Frontal cortex (tissue), 4 donors: ENCODE data around the gene SNRPB. TPM values are rescaled to one million over a fixed set of nuclear protein-coding genes. Genes with fewer than 3 reads are reported as not detected.

Experiments
- DNase-seq, 2 donors: peaks; one replicate each; pipeline ENCODE4 v3.0.0; 2012; ENCODE audit warnings: low spot score in 2 of 2
- FAIRE-seq: peaks from 2 replicates; lab custom pipeline; 2012; peaks lifted over from hg19 to GRCh38; lab: Jason Lieb, UNC
- small RNA-seq: library from RNA; depleted of rRNA; stranded (forward); fragments of <200 nt; gene quantifications from one replicate; pipeline ENCODE3, GENCODE V24; 2014
- total RNA-seq: library from RNA; depleted of rRNA; stranded (reverse); fragments of >200 nt; gene quantifications from one replicate; pipeline ENCODE4 v1.2.3, GENCODE V29; 2014
- donor health status: control.
- donor health status: control.
- donor health status: control.

SNRPB gene
- total RNA-seq, 1 donor from 2014 or later = 59.1 TPM

DNA sequence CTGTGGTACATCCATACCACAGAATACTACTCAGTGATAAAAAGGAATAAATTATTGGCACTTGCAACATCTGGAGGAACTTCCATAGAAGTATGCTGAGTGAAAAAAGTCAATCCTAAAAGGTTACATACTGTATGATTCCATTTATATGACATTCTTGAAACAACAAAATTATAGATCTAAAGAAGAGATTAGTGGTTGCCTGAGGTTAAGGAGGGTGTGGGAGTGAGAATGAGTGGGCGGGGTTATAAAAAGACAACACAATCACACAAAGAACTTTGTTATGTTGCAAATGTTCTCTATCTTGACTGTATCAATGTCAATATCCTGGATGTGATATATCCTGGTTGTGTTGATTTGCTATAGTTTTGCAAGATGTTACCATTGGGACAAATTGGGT is 21.2 kb downstream of the SNRPB start:
- DNase-seq (no peak), FAIRE-seq (no peak)

DNA sequence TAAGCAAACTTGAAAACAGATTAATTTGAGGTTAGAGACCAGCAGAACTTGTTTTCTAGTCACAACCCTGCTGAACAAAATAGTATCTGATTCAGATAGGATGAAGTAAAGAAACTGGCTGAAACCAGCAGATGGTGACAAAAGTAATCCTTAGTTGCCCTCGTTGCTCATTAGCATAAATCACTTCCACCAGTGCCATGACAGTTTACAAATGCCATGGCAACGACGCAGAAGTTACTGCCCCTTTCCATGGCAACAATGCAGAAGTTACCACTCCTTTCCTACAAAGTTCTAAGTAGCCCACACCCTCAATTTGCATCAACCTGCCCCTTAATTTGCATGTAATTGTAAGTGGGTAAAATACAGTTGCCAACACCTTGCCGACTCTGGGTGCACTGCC is 23.7 kb downstream of the SNRPB start:
- no peak for DNase-seq
- FAIRE-seq = no peak

DNA sequence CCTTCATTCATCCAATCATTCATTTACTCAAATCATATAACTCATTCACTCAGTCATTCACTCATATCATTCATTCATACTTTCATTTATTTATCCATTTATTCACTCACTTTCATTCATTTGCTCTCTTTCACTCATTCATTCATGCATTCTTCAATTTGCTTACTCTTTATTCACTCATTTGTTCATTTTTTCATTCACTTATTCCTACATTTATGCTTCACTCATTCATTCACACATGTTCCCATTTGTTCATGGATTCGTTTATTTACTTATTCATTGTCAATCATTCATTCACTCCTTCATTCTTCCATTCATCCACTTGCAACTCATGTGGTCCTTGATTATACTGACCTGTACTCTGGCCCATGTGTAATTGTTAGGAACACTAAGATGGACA is 39.4 kb downstream of the SNRPB start:
- DNase-seq (no peak), FAIRE-seq (no peak)

DNA sequence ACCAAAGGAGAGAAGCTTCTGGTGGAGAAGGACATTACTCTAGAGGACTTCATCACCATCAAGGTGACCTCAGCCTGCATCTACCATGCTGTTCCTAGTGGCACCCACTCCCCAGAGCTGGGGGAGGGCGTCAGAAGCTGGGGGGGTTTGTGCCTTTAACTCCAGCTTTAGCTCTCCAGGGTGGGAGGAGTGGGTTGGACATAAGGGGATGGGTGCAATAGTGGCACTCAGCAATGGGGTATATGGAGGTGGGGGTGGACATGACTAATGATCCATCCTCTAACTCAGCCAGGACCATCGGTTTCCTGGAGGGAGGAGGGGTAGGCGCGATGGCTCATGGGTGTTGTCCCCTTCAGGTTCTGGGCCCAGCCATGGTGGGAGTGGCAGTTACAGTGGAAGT is 40.1 kb downstream of the SNRPB start:
- no peak for DNase-seq
- FAIRE-seq = no peak

DNA sequence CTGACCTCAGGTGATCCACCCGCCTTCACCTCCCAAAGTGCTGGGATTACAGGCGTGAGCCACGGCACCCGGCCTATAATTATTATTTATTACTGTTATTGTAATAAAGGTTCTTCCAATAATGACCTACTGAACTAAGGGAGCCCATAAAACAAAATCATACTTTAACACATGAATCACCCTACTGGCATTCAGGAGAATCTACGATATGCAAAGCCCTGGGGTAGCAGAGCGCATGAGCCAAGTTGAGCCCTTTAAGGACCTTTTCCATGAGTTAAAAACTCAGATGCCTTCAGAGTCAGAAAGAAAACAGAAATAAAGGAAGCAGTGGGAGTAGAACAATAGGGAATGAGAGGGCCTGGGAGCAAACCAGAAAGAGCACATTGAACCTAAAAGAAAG is 41.5 kb downstream of the SNRPB start:
- FAIRE-seq (no peak), DNase-seq (no peak)

DNA sequence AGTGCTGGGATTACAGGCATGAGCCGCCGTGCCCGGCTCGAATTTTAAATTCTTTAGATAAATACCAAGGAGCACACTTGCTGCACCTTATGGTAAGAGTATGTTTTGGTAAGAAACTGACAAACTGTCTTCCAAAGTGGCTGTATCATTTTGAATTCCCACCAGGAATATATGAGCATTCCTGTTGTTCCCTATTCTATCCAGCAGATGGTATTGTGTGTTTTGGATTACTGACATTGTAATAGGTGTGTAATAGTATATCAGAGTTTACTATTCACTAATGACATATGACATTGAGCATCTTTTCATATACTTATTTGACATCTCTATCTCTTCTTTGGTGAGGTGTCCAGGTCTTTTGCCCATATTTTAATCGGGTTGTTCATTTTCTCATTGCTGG is 49.3 kb downstream of the SNRPB start:
- no peak for FAIRE-seq
- DNase-seq = no peak

DNA sequence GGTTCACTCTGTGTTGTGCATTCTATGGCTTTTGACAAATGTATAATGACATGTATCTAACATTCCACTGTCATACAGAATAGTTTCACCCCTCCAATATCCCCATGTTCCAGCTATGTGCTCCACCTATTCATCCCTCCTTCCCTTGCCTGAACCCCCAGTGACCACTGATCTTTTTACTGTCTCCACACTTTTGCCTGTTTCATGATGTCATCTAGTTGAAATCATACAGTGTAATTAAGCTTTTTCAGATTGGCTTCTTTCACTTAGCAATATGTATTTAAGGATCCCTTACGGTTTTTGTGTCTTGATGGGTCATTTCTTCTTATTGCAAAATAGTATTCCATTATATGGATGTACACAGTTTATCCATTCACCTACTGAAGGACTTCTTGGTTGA is 50.1 kb downstream of the SNRPB start:
- FAIRE-seq = no peak
- no peak for DNase-seq

DNA sequence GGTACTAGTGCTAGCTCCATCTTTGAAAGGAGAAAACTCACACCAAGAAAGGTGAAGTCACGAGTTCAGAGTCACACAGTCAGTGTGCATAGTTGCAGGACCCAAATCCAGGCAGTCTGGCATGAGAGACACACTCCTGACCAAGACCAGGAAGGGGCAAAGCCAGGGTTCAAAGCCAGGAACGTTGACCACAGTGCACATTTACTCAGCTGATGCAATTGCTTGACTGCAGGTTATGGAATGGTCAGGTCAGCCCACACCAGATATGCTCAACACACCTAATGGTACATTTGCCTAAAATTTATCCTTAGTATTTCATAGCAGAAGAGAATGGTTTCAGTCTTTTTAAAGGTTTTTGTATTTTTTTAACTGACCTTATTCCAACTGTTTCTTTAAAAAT is 52.2 kb downstream of the SNRPB start:
- DNase-seq (no peak), FAIRE-seq (no peak)

DNA sequence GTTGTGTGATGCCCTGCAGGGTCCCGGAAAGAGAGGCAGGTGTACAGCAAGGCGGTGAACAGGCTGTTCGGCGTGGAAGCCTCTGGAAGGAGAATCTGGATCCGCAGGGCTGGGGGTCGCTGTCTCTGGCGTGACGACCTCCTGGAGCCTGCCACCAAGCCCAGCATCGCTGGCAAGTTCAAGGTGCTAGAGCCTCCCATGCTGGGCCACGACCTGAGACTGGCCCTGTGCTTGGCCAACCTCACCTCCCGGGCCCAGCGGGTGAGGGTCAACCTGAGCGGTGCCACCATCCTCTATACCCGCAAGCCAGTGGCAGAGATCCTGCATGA is 53.4 kb downstream of the SNRPB start:
- no peak for FAIRE-seq
- no peak for DNase-seq

DNA sequence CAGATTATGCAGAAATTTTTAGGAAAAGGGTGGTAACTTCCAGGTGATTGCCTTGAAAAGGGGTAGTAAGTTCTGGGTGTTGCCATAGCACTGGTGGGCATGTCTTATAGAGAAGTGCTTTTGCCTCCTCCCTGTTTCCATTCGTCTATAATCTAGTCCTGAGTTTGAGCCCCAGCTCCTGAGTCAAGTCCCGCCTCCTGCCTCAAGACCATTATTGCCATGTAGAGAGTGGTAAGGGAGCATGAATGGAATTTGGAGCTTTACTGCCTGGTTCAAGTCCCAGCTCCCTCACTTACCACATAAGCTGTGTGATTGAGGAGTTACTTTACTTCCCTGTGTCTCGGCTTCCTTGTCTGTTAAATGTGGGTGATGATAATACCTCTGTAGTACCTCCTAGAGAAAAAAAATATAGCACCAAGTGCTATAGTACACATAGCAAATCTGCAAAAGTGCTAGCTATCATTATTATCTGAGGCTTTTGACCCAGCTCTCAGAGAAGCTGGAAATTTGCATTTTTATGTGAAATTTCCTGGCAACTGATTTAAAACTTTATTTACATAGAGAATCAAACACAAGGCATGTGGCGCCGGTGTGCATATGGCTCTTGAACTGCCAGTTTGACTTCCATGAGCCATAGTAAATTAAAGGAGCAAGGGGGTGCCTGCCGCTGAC is 53.9 kb downstream of the SNRPB start:
- FAIRE-seq = no peak
- no peak for DNase-seq

Small RNA genes lying within 50 kb of the gene (small RNA-seq; reads per million reads assigned to genes)
- not detected for gene RF00019

Other genes starting within 250 kb of the SNRPB start
- not detected for gene TGM3, start 174.8 kb downstream of the SNRPB start, total RNA-seq
- not detected for gene TGM6, start 89.9 kb downstream of the SNRPB start, total RNA-seq
- gene ZNF343, start 38.1 kb upstream of the SNRPB start, total RNA-seq = 8.6 TPM
- gene TMC2, start 65.8 kb upstream of the SNRPB start, total RNA-seq = 4.5 TPM
- gene NOP56, start 181.8 kb upstream of the SNRPB start, total RNA-seq = 132 TPM
- 76.2 TPM for gene IDH3B, start 193.4 kb upstream of the SNRPB start, total RNA-seq
- gene EBF4, start 222.0 kb upstream of the SNRPB start, total RNA-seq = 11.8 TPM